K562 (cell line): ENCODE results near the gene ACSS1. TPM values are rescaled to one million over a fixed set of nuclear protein-coding genes. Genes with fewer than 3 reads are reported as not detected.
A peak's percentile ranks its signal among the peaks of the same experiment; 100 is the strongest.

Experiments used
- ATF3 ChIP-seq, 2 experiments: fragments of 450-650 bp in 1 of 2; sonication (generic) in 1 of 2; formaldehyde crosslinking in 1 of 2; IDR thresholded peaks in 1 of 2; conservative IDR thresholded peaks in 1 of 2; 2 replicates each; pipeline versions ENCODE4 v1.6.1 to v1.8.1; 2016 to 2023; ENCODE audit warnings: mild to moderate bottlenecking in 2 of 2, moderate library complexity in 2 of 2, inconsistent platforms in 1 of 2, missing genetic modification reagents in 1 of 2
- JUN ChIP-seq, 2 experiments: sonication (generic) in 1 of 2; formaldehyde crosslinking in 1 of 2; IDR thresholded peaks; 2 replicates each; pipeline versions ENCODE4 v1.6.1 to v1.8.0; 2012 to 2022; ENCODE audit warnings: borderline replicate concordance in 2 of 2, mild to moderate bottlenecking in 2 of 2, improper control_type of control experiment in 1 of 2, low read depth in 1 of 2, low read length in 1 of 2, missing genetic modification reagents in 1 of 2
- JUND ChIP-seq, 2 experiments: IDR thresholded peaks; 2 replicates in 1 of 2; 3 replicates in 1 of 2; pipeline ENCODE4 v1.6.1; 2011; ENCODE audit warnings: borderline replicate concordance in 2 of 2, low read depth in 2 of 2, low read length in 2 of 2, improper control_type of control experiment in 1 of 2, missing biosample characterization in 1 of 2, missing genetic modification characterization in 1 of 2, missing genetic modification reagents in 1 of 2
- MIER1 ChIP-seq: fragments of 450-650 bp; IDR thresholded peaks from 2 replicates; pipeline ENCODE4 v1.6.1; 2016; ENCODE audit warnings: antibody characterized with exemption, mild to moderate bottlenecking, low read depth
- REST ChIP-seq, 2 experiments: fragments of 450-650 bp; formaldehyde crosslinking in 1 of 2; IDR thresholded peaks; 2 replicates each; pipeline versions ENCODE4 v1.4.0 to v1.6.1; 2014 to 2020; ENCODE audit warnings: mild to moderate bottlenecking in 2 of 2, borderline replicate concordance in 1 of 2, low read depth in 1 of 2
- ZHX1 ChIP-seq: fragments of 150-350 bp; conservative IDR thresholded peaks from 2 replicates; pipeline ENCODE4 v1.6.1; 2014; ENCODE audit warnings: low read length
- polyA plus RNA-seq, 8 experiments: library from polyadenylated mRNA; depleted of rRNA in 4 of 8; stranded (reverse) in 5 of 8; unstranded in 3 of 8; fragments of >200 nt; fragmentation: Nextera tagmentation in 2 of 8; fragmentation: Illumina TruSeq in 1 of 8; extraction: Ambion mirVana in 2 of 8; extraction: Trizol in 1 of 8; gene quantifications; 2 replicates each; pipeline versions ENCODE4 v1.2.1 to v1.2.3, GENCODE V29; 2011 to 2014; ENCODE audit warnings: inconsistent platforms in 1 of 8, missing spikeins in 1 of 8
- total RNA-seq, 7 experiments: library from RNA; depleted of rRNA in 6 of 7; stranded (reverse); fragments of >200 nt in 6 of 7; fragmentation: Illumina TruSeq in 2 of 7; extraction: Trizol in 2 of 7; gene quantifications; 2 replicates each; pipeline versions ENCODE4 v1.2.1 to v1.2.3, GENCODE V29; 2011 to 2021; ENCODE audit warnings: low replicate concordance in 1 of 7

ACSS1 gene
- total and polyA plus RNA-seq, 9 of the 15 experiments (the other 6 are each of a cell fraction or from before 2014, with no cell fraction given), result 0.07 to 2.1 (median 0.27) TPM; not detected in 3

- TF ChIP-seq REST (IDR thresholded peaks at IDR 0.05; ENCODE audit: borderline replicate concordance) (peak; percentile 94), REST (CRISPR knock-in tag; IDR thresholded peaks at IDR 0.05; ENCODE audit: low read depth) (peak; percentile 68; the same call in 1 of the 2 replicates), JUN (IDR thresholded peaks at IDR 0.05; ENCODE audit: borderline replicate concordance, low read depth, low read length) (peak; percentile 40; the same call in 1 of the 2 replicates), JUN (CRISPR knock-in tag; IDR thresholded peaks at IDR 0.05; ENCODE audit: borderline replicate concordance) (no peak), ATF3 (IDR thresholded peaks at IDR 0.05) (peak; percentile 81), ATF3 (CRISPR knock-in tag; conservative IDR thresholded peaks at IDR 0.05) (no peak), MIER1 (peak; percentile 89), JUND (IDR thresholded peaks at IDR 0.05; ENCODE audit: borderline replicate concordance, low read depth, low read length) (peak; percentile 87), JUND (tag; IDR thresholded peaks at IDR 0.05; ENCODE audit: borderline replicate concordance, low read depth, low read length) (peak; percentile 85; the same call in 2 of the 3 replicates), ZHX1 (no peak)
- TF ChIP-seq, all 486 proteins: peak for 11
Measured at GRCh38 chr20:25054995-25055629, 2.8 kb downstream of the ACSS1 start (continued).
